HEK293 (cell line): ENCODE measurements around the gene ATXN10.

Source experiments
- ATF2 ChIP-seq: fragments of 450-650 bp; formaldehyde crosslinking; IDR thresholded peaks from 2 replicates; pipeline ENCODE4 v1.5.1; 2016; ENCODE audit warnings: missing biosample characterization, missing genetic modification characterization, low read depth
- CTCF ChIP-seq: fragments of 450-650 bp; formaldehyde crosslinking; IDR thresholded peaks from 2 replicates; pipeline ENCODE4 v1.5.1; 2016; ENCODE audit warnings: missing biosample characterization, missing genetic modification characterization
- KLF16 ChIP-seq: fragments of 450-650 bp; formaldehyde crosslinking; IDR thresholded peaks from 2 replicates; pipeline ENCODE4 v1.5.1; 2017; ENCODE audit warnings: missing biosample characterization, missing genetic modification characterization
- REPIN1 ChIP-seq: fragments of 450-650 bp; formaldehyde crosslinking; IDR thresholded peaks from 2 replicates; pipeline ENCODE4 v1.5.1; 2017; ENCODE audit warnings: missing biosample characterization, missing genetic modification characterization, low read depth
- REST ChIP-seq: fragments of 450-650 bp; formaldehyde crosslinking; IDR thresholded peaks from 2 replicates; pipeline ENCODE4 v1.5.1; 2016; ENCODE audit warnings: missing biosample characterization, missing genetic modification characterization
- TRIM28 ChIP-seq: IDR thresholded peaks from 2 replicates; pipeline ENCODE4 v1.6.1; 2011; ENCODE audit warnings: low read length, control low read depth, borderline replicate concordance
- ZEB2 ChIP-seq: fragments of 450-650 bp; formaldehyde crosslinking; IDR thresholded peaks from 2 replicates; pipeline ENCODE4 v1.5.1; 2016; ENCODE audit warnings: missing biosample characterization, missing genetic modification characterization
- ZFP41 ChIP-seq: fragments of 450-650 bp; formaldehyde crosslinking; IDR thresholded peaks from 2 replicates; pipeline ENCODE4 v1.5.1; 2016; ENCODE audit warnings: missing biosample characterization, missing genetic modification characterization, borderline replicate concordance
- ZNF157 ChIP-seq: fragments of 450-650 bp; formaldehyde crosslinking; IDR thresholded peaks from 2 replicates; pipeline ENCODE4 v1.5.1; 2016; ENCODE audit warnings: missing biosample characterization, missing genetic modification characterization
- ZNF701 ChIP-seq: fragments of 450-650 bp; formaldehyde crosslinking; IDR thresholded peaks from 2 replicates; pipeline ENCODE4 v1.5.1; 2016; ENCODE audit warnings: missing biosample characterization, missing genetic modification characterization
- ZSCAN4 ChIP-seq: fragments of 450-650 bp; formaldehyde crosslinking; IDR thresholded peaks from 2 replicates; pipeline ENCODE4 v1.5.1; 2017; ENCODE audit warnings: missing biosample characterization, missing genetic modification characterization

GRCh38 chr22:45866126-45866645 is 194.6 kb downstream of the ATXN10 start:
- TF ChIP-seq CTCF (tag by site-specific recombination) (no peak), ZFP41 (tag by site-specific recombination) (no peak), TRIM28 (no peak), ATF2 (tag by site-specific recombination) (no peak), REST (tag by site-specific recombination) (no peak), KLF16 (tag by site-specific recombination) (no peak), ZSCAN4 (no peak), REPIN1 (tag by site-specific recombination) (no peak), ZNF157 (tag by site-specific recombination) (no peak), ZEB2 (no peak), ZNF701 (tag by site-specific recombination) (no peak)
